Left lung (tissue), 10 donors: ENCODE data around the gene USP48. TPM values are rescaled to one million over a fixed set of nuclear protein-coding genes. Genes with fewer than 3 reads are reported as not detected.

Source experiments
- ATAC-seq: fragments of 200-7000 bp; cut with Tn5 transposase; one replicate; pipeline ENCODE4 v1.9.1; 2020; ENCODE audit warnings: moderate library complexity
- DNase-seq, 4 donors: peaks; one replicate each; pipeline ENCODE4 v3.0.0-alpha.2; 2013 to 2020
- H3K27ac ChIP-seq, 2 donors: fragments of 200-600 bp; sonication (generic) in 1 of 2; one replicate each; pipeline versions ENCODE4 v1.5.0 to v1.8.0; 2020 to 2021
- H3K27me3 ChIP-seq, 2 donors: fragments of 200-600 bp; sonication (generic) in 1 of 2; one replicate each; pipeline versions ENCODE4 v1.5.0 to v1.8.0; 2020 to 2021
- H3K36me3 ChIP-seq, 2 donors: fragments of 200-600 bp; sonication (generic) in 1 of 2; one replicate each; pipeline versions ENCODE4 v1.5.0 to v1.8.0; 2020 to 2021
- H3K4me1 ChIP-seq, 2 donors: fragments of 200-600 bp; one replicate each; pipeline ENCODE4 v1.8.0; 2021
- H3K4me3 ChIP-seq, 2 donors: fragments of 200-600 bp; sonication (generic) in 1 of 2; one replicate each; pipeline versions ENCODE4 v1.5.0 to v1.8.0; 2020 to 2021; ENCODE audit warnings: mild to moderate bottlenecking in 1 of 2
- H3K9me3 ChIP-seq, 2 donors: fragments of 200-600 bp; sonication (generic) in 1 of 2; one replicate each; pipeline versions ENCODE4 v1.5.0 to v1.8.0; 2020 to 2021
- intact Hi-C, 2 donors: fragments of 100-400 bp; cut with DNase I; formaldehyde crosslinking; loops; one replicate each; pipeline versions ENCODE4 v1.11.2 to v1.14.2; 2022
- polyA plus RNA-seq, 6 donors: library from polyadenylated mRNA; unstranded; fragments of 120-200 nt; gene quantifications; one replicate each; pipeline ENCODE4 v1.2.1, GENCODE V29; 2013; ENCODE audit not compliant: insufficient read length in 6 of 6
- total RNA-seq, 2 donors: library from RNA; stranded (reverse); fragmentation: NEBNext Ultra II Directional; extraction: Animal tissue kit (Norgen Biotek cat#: 25700); gene quantifications; one replicate each; pipeline ENCODE4 v1.2.1, GENCODE V29; 2021
- TF ChIP-seq, protein P1 (sequence below), 2 donors: fragments of 200-600 bp; sonication (generic) in 1 of 2; IDR thresholded peaks; one replicate each; pipeline versions ENCODE4 v1.5.0 to v1.8.0; 2021; ENCODE audit warnings: antibody characterized with exemption in 2 of 2
- donor health status: DM: no; HTN: yes; CAD: no.
- donor health status: DM: no; HTN: no; CAD: no.

The USP48 gene
- total and polyA plus RNA-seq, 8 donors = 57.9 to 95.6 (median 80.9) TPM

DNA sequence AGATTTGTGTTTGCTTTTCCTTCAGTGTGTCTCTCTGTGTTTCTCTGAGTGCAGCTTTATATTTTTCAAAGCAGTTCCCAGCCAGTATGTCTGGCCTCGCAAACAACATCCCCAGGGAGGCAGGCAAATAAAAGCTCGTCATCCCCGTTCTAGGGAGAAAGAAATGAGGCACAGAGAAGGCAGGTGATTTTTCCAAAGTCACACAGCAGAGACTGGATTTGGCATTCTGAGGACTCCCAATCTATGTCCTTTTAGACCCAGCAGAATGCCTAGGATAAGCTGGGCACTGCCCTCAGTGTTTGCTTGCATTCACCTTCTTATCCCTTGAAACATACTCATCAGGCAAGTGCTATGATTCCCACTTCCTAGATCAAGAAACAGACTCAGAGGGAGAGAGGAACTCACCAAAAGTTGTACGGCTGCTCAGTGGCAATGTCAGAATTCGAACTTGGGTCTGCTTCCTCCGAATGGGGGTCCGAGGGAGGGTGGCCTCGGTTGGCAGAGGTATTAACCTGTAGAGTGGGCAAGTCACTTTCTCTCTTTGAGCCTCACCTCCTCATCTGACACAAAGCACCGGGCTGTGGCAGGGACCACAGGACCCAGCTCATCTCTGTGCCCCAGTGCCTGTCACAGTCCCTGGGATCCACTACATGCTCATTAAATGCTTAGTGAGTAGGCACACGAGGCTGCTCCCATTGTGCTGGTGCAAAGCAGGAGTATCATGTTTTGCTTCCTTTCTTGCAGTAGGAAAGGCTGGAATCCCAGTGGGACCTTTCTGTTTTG is 118.0 kb downstream of the USP48 start:
- peaks cover 17 to 100% of the 10 kb centered on the region in 2 donors for H3K27me3 ChIP-seq
- DNase-seq (no peak), ATAC-seq (no peak)
- H3K4me3 ChIP-seq = no peak overlapping the region
- no peaks in the 10 kb centered on the region for H3K9me3 ChIP-seq
- peaks cover 4 to 26% of the 10 kb centered on the region in 2 donors for H3K4me1 ChIP-seq
- intact Hi-C loops = no loop called here
- H3K36me3 ChIP-seq = no peaks in the 10 kb centered on the region
- TF ChIP-seq, protein P1, sequence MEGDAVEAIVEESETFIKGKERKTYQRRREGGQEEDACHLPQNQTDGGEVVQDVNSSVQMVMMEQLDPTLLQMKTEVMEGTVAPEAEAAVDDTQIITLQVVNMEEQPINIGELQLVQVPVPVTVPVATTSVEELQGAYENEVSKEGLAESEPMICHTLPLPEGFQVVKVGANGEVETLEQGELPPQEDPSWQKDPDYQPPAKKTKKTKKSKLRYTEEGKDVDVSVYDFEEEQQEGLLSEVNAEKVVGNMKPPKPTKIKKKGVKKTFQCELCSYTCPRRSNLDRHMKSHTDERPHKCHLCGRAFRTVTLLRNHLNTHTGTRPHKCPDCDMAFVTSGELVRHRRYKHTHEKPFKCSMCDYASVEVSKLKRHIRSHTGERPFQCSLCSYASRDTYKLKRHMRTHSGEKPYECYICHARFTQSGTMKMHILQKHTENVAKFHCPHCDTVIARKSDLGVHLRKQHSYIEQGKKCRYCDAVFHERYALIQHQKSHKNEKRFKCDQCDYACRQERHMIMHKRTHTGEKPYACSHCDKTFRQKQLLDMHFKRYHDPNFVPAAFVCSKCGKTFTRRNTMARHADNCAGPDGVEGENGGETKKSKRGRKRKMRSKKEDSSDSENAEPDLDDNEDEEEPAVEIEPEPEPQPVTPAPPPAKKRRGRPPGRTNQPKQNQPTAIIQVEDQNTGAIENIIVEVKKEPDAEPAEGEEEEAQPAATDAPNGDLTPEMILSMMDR (IDR thresholded peaks at IDR 0.05) = no peak
- no peak overlapping the region for H3K27ac ChIP-seq

DNA sequence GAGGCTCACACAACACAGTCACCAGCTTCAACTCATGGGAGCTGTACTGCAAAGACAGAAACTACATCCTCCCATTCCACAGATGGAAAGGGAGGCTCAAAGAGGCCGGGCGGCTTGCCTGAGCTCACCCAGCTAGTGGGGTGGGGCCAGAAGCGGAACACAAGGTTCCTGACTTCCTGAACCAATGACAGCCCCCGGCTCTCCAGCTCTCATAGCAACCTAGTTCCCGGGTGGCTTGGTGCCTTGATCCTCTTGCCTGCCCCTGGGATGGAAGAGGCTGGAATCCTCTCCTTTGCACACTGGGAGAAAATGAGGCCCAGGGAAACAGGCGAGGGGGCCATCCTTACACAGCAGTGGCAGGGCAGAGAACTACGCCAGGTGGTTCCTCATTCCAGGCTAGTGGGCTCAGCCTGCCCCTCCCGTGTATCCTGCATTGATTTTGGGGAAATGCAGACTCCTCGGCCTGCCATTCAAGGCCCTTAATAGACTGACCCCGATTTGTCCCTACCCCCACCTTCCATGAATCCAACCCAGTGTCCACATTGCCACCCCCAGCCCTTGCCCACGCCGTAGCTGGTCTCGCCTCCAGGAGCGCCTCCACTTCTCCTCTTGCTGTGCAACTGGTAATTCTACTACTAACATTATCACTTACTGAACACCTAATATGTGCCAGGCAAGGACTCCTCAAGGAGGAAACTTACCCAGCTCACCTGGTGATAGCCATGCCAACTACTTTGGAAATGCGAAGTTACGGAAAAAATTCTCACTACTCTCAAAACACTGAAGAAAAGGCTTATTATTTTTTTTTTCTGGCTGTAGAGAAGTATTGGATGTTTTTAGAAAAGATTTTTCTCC is 118.8 kb downstream of the USP48 start:
- intact Hi-C loops = no loop called here
- Histone ChIP-seq H3K9me3 (no peaks in the 10 kb centered on the region), H3K36me3 (no peaks in the 10 kb centered on the region), H3K27ac (no peak overlapping the region), H3K4me1 (peaks cover 0 to 20% of the 10 kb centered on the region in 2 donors), H3K27me3 (peaks cover 12 to 100% of the 10 kb centered on the region in 2 donors), H3K4me3 (no peak overlapping the region)
- TF ChIP-seq, protein P1 (IDR thresholded peaks at IDR 0.05) = no peak
- DNase-seq = no peak
- no peak for ATAC-seq

GRCh38 chr1:21663248-21663950 is 119.5 kb downstream of the USP48 start:
- DNase-seq (no peak), ATAC-seq (no peak)
- Histone ChIP-seq H3K4me3 (no peak overlapping the region), H3K27me3 (peaks cover 4 to 98% of the 10 kb centered on the region in 2 donors), H3K4me1 (peaks cover 0 to 15% of the 10 kb centered on the region in 2 donors), H3K27ac (no peak overlapping the region), H3K9me3 (no peaks in the 10 kb centered on the region), H3K36me3 (no peaks in the 10 kb centered on the region)
- TF ChIP-seq, protein P1 (IDR thresholded peaks at IDR 0.05) = no peak
- intact Hi-C loops = no loop called here

DNA sequence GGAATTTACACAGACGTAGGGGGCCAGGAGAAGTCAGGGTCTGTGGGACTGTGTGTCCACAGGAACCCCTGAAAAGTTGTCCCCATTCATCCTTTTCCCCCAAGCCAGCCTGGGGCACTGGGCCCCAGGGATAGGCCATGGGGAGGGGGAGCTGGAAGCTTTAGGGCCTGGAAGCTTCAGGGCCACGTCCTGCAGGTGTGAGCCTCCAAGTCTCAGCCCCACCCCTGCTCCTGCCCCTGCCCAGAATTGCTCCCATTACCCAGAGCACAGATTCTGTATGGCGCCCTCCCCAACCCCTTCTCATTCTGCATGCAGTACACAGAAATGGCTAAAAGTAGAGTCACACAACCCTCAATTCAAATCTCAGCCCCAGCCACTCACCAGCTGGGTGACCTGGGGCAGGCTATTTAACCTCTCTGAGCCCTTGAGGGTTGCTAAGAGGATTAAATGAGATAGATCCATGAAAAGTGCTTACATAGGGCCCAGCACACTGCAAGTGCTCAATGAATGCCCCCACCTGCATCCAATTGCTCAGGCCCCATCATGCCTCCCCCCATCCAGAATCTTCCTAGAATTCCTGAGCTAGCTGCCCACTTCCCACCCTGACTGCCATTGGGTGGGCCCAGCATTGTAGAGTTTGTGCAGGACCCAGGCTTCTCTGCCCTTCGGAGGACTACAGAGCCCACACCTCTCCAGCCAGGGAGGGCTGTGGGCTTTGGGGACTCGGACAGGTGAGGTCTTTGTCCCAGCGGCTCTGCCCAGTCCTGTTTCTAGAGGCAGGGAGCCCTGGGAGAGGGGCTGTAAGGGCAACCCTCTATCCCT is 120.3 kb downstream of the USP48 start:
- no peak for ATAC-seq
- TF ChIP-seq, protein P1 (IDR thresholded peaks at IDR 0.05) = no peak
- Histone ChIP-seq H3K4me3 (no peak overlapping the region), H3K27ac (no peak overlapping the region), H3K27me3 (peaks cover 0 to 91% of the 10 kb centered on the region in 2 donors), H3K4me1 (peaks cover 0 to 14% of the 10 kb centered on the region in 2 donors), H3K36me3 (no peaks in the 10 kb centered on the region), H3K9me3 (no peaks in the 10 kb centered on the region)
- DNase-seq = no peak
- intact Hi-C loops = no loop called here
